ENCODE measurements around the gene COL11A2. TPM values are rescaled to one million over a fixed set of nuclear protein-coding genes. Genes with fewer than 3 reads are reported as not detected.

Gene COL11A2
- total and polyA plus RNA-seq, 2 donors (not counting 3 experiments of a cell fraction or from before 2014, with no cell fraction given) = 0.65 to 1.3 TPM

DNA sequence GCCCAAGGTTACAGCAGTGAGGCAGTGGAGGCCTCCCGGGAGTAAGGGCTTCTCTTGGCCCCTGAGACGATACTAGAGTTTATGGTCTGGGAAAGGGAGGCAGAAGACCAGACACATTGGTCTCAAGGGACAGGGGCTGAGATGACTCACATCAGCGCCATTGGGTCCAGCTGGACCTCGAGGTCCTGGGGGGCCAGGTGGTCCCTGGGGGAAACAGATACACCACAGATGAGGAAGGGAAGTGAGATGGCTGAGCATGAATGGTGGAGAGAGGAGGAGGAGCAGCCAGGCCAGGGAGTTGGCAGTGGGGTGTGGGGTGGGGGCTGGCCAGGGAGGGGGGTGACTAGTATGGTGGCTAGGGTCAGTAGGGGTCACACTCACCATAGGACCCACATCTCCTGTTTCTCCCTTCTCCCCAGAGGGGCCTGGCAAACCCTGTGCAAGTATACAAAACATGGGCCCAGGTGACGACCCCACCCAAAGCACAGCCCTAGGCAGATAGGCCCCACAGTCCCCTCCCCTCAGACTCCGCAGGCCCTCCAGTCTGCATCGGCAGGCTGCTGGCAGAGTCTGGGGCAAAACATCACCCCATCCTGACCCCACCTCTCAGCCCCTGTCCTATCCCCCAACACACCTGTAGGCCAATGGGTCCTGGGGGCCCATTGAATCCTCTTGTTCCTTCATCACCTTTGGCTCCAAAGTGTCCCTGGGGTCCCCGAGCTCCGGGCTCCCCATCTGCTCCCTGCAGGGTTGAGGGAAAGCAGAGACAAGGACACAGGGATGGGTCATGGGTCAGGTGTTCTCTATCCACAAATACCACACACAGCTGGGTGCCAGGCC, 21.9 kb downstream of the COL11A2 start:
- H3K4me3 ChIP-seq (replicated peaks in 1 of 3; ENCODE audit: insufficient read depth in 1 of 3, low read depth in 1 of 3, low read length in 3 of 3) = no peak overlapping the region
- no peaks in the 10 kb centered on the region for H3K36me3 ChIP-seq (ENCODE audit: control insufficient read depth in 2 of 2, extremely low read depth in 1 of 2, insufficient read depth in 2 of 2, low read length in 2 of 2)
- no peaks in the 10 kb centered on the region for H3K27me3 ChIP-seq (ENCODE audit: control insufficient read depth in 2 of 2, insufficient read depth in 2 of 2, low read length in 2 of 2)
- FAIRE-seq (no peak), DNase-seq (ENCODE audit: low read depth, low spot score) (no peak)
- H4K20me1 ChIP-seq (replicated peaks; ENCODE audit: control insufficient read depth, extremely low read depth, insufficient read depth, low read length) = no peaks in the 10 kb centered on the region
- H3K9me3 ChIP-seq (replicated peaks; ENCODE audit: control insufficient read depth, insufficient read depth, low read length) = no peaks in the 10 kb centered on the region
- no peaks in the 10 kb centered on the region for H3K4me1 ChIP-seq (ENCODE audit: control insufficient read depth, extremely low read depth, insufficient read depth, low read length)
- no TSS peak for BruUV-seq (replicated peaks)
- dilution Hi-C loops (cut with MboI; ENCODE audit: extremely low pct_ligation_motif_present, low sequenced_read_pairs) (no loop called here), intact Hi-C loops (cut with micrococcal nuclease) (no loop called here)
- H3K9ac ChIP-seq (replicated peaks; ENCODE audit: extremely low read depth, insufficient read depth, low read length) = no peak overlapping the region
- TF ChIP-seq EZH2 (IDR thresholded peaks at IDR 0.05; ENCODE audit: borderline replicate concordance, low read depth, low read length, severe bottlenecking) = no peak
- no peak overlapping the region for H3K4me2 ChIP-seq (ENCODE audit: insufficient read depth, low read length)
- CTCF ChIA-PET = interaction anchor here (1.3 kb wide), 1 partner anchor 27 kb away, joined by 3 read pairs; no protein-coding TSS in a partner anchor
- H3K9me1 ChIP-seq (replicated peaks; ENCODE audit: control insufficient read depth, extremely low read depth, insufficient read depth, low read length) = no peaks in the 10 kb centered on the region
- no peak overlapping the region for H2AFZ ChIP-seq (ENCODE audit: low read depth, low read length)
- no peaks in the 10 kb centered on the region for H3K79me2 ChIP-seq (ENCODE audit: control insufficient read depth, insufficient read depth, low read length)
- POLR2A ChIA-PET = no interaction called here
- H3K27ac ChIP-seq (ENCODE audit: insufficient read depth, low read depth, low read length) = no peak overlapping the region

- CTCF ChIA-PET = interaction anchor here (1.3 kb wide), 1 partner anchor 28 kb away, joined by 3 read pairs; no protein-coding TSS in a partner anchor
- no TSS peak for BruUV-seq (replicated peaks)
Observed at GRCh38 chr6:33169291-33170175, 22.7 kb downstream of the COL11A2 start.

More at GRCh38 chr6:33169291-33170175, 22.7 kb downstream of the COL11A2 start:
- Histone ChIP-seq H3K36me3 (ENCODE audit: control insufficient read depth in 2 of 2, extremely low read depth in 1 of 2, insufficient read depth in 2 of 2, low read length in 2 of 2) (no peaks in the 10 kb centered on the region), H3K9me1 (replicated peaks; ENCODE audit: control insufficient read depth, extremely low read depth, insufficient read depth, low read length) (no peaks in the 10 kb centered on the region), H3K4me3 (replicated peaks in 1 of 3; ENCODE audit: insufficient read depth in 1 of 3, low read depth in 1 of 3, low read length in 3 of 3) (no peak overlapping the region), H3K27ac (ENCODE audit: insufficient read depth, low read depth, low read length) (no peak overlapping the region), H4K20me1 (replicated peaks; ENCODE audit: control insufficient read depth, extremely low read depth, insufficient read depth, low read length) (no peaks in the 10 kb centered on the region), H3K9ac (replicated peaks; ENCODE audit: extremely low read depth, insufficient read depth, low read length) (no peak overlapping the region), H3K79me2 (ENCODE audit: control insufficient read depth, insufficient read depth, low read length) (no peaks in the 10 kb centered on the region), H2AFZ (ENCODE audit: low read depth, low read length) (no peak overlapping the region), H3K27me3 (ENCODE audit: control insufficient read depth in 2 of 2, insufficient read depth in 2 of 2, low read length in 2 of 2) (no peaks in the 10 kb centered on the region), H3K4me2 (ENCODE audit: insufficient read depth, low read length) (no peak overlapping the region), H3K9me3 (replicated peaks; ENCODE audit: control insufficient read depth, insufficient read depth, low read length) (no peaks in the 10 kb centered on the region), H3K4me1 (ENCODE audit: control insufficient read depth, extremely low read depth, insufficient read depth, low read length) (no peaks in the 10 kb centered on the region)
- POLR2A ChIA-PET = no interaction called here
- dilution Hi-C loops (cut with MboI; ENCODE audit: extremely low pct_ligation_motif_present, low sequenced_read_pairs) (no loop called here), intact Hi-C loops (cut with micrococcal nuclease) (no loop called here)
- DNase-seq (ENCODE audit: low read depth, low spot score) (no peak), FAIRE-seq (no peak)
- no peak for TF ChIP-seq JUN (IDR thresholded peaks at IDR 0.05; ENCODE audit: borderline replicate concordance, insufficient read depth, insufficient read length, low read depth)
- no peak for TF ChIP-seq FOS (IDR thresholded peaks at IDR 0.05; ENCODE audit: borderline replicate concordance, insufficient read depth, low read length)

All from endothelial cell of umbilical vein (primary cell).